Activated CD8-positive, alpha-beta T cell treated with anti-CD3 and anti-CD28 coated beads for 36 hours (primary cell): ENCODE measurements around the gene TEX101. TPM values are rescaled to one million over a fixed set of nuclear protein-coding genes. Genes with fewer than 3 reads are reported as not detected.

Source experiments
- ATAC-seq: fragments of 200-7000 bp; cut with Tn5 transposase; one replicate; pipeline ENCODE4 v1.10.0; 2021; ENCODE audit warnings: mild to moderate bottlenecking, moderate library complexity
- CTCF ChIA-PET: fragments of 350-600 bp; sonication (Branson Sonifier 250); formaldehyde crosslinking; loops from one replicate; lab custom pipeline; 2021; ENCODE audit warnings: antibody characterized with exemption; lab: Charles Lee
- POLR2A ChIA-PET: fragments of 350-600 bp; sonication (Branson Sonifier 250); formaldehyde crosslinking; loops from one replicate; lab custom pipeline; 2021; ENCODE audit warnings: antibody characterized with exemption; lab: Charles Lee
- DNase-seq: peaks from one replicate; pipeline ENCODE4 v3.0.0-alpha.2; 2020
- H3K27ac Mint-ChIP-seq: one replicate; pipeline ENCODE4 v1.8.0; 2021; ENCODE audit warnings: mild to moderate bottlenecking, mixed read lengths
- H3K27me3 Mint-ChIP-seq: one replicate; pipeline ENCODE4 v1.8.0; 2021; ENCODE audit warnings: mixed read lengths
- H3K36me3 Mint-ChIP-seq: one replicate; pipeline ENCODE4 v1.8.0; 2021; ENCODE audit warnings: low read depth, mixed read lengths
- H3K4me1 Mint-ChIP-seq: one replicate; pipeline ENCODE4 v1.8.0; 2021; ENCODE audit warnings: low read depth, mixed read lengths
- H3K4me3 Mint-ChIP-seq: one replicate; pipeline ENCODE4 v1.8.0; 2021; ENCODE audit warnings: mild to moderate bottlenecking, moderate library complexity, mixed read lengths
- H3K9me3 Mint-ChIP-seq: one replicate; pipeline ENCODE4 v1.8.0; 2021; ENCODE audit warnings: mixed read lengths
- CTCF ChIP-seq: fragments of 200-600 bp; IDR thresholded peaks from one replicate; pipeline ENCODE4 v1.8.0; 2022; ENCODE audit warnings: antibody characterized with exemption, mild to moderate bottlenecking
- intact Hi-C: fragments of 100-400 bp; cut with micrococcal nuclease; formaldehyde crosslinking; loops from one replicate; pipeline ENCODE4 v1.10.0; 2022
- total RNA-seq, 2 experiments: library from RNA; stranded (reverse); gene quantifications; one replicate each; pipeline ENCODE4 v1.2.3, GENCODE V29; 2021

The TEX101 gene
- total RNA-seq, 2 experiments from 2014 or later = not detected

- TF ChIP-seq CTCF = no peak
- CTCF ChIA-PET = interaction anchor here (0.9 to 5.0 kb wide), 11 partner anchors 9 to 92 kb away, joined by 3 to 31 read pairs (median 5); partner anchors contain the start of genes PHLDB3 and ZNF575
- ATAC-seq (peak; percentile 87), DNase-seq (peak; percentile 100)
- peaks cover 41% of the 10 kb centered on the region for H3K4me1 Mint-ChIP-seq
- POLR2A ChIA-PET = interaction anchor here (0.8 to 4.5 kb wide), 8 partner anchors 11 to 132 kb away, joined by 3 to 23 read pairs (median 4); partner anchors contain the start of genes IRGQ, PHLDB3, ZNF575 and ZNF576
- intact Hi-C loops = loop anchor here (5.0 kb wide), 1 partner anchor 39 kb away; the partner anchor contains the start of gene PHLDB3
- H3K4me3 Mint-ChIP-seq = peak overlapping the region; percentile 84
- peak overlapping the region; percentile 94 for H3K27ac Mint-ChIP-seq
- H3K36me3 Mint-ChIP-seq = peaks cover 5% of the 10 kb centered on the region
- no peaks in the 10 kb centered on the region for H3K27me3 Mint-ChIP-seq
- no peaks in the 10 kb centered on the region for H3K9me3 Mint-ChIP-seq
These were observed 48.9 kb downstream of the TEX101 start for GRCh38 chr19:43463381-43464133.

GRCh38 chr19:43464134-43464775 is 49.6 kb downstream of the TEX101 start:
- Mint-ChIP-seq H3K27ac (peak overlapping the region; percentile 94), H3K4me1 (peaks cover 48% of the 10 kb centered on the region), H3K27me3 (no peaks in the 10 kb centered on the region), H3K36me3 (peaks cover 5% of the 10 kb centered on the region), H3K4me3 (peak overlapping the region; percentile 84), H3K9me3 (no peaks in the 10 kb centered on the region)
- TF ChIP-seq CTCF = no peak
- POLR2A ChIA-PET = interaction anchor here (1.5 to 4.5 kb wide), 3 partner anchors 10 to 132 kb away, joined by 5 to 23 read pairs (median 8); partner anchors contain the start of genes IRGQ and ZNF576
- ATAC-seq (no peak), DNase-seq (no peak)
- CTCF ChIA-PET = interaction anchor here (0.9 to 5.0 kb wide), 8 partner anchors 17 to 91 kb away, joined by 3 to 31 read pairs (median 5); partner anchors contain the start of genes PHLDB3 and ZNF575
- intact Hi-C loops = loop anchor here (5.0 kb wide), 1 partner anchor 38 kb away; the partner anchor contains the start of gene PHLDB3

GRCh38 chr19:43465468-43466120 is 50.9 kb downstream of the TEX101 start, which contains the start of gene LYPD3:
LYPD3 (minus strand) TSS chr19:43465608; CDS start chr19:43465571, 37 bp downstream.
- POLR2A ChIA-PET = interaction anchor here (1.2 to 4.5 kb wide), 2 partner anchors 9 to 18 kb away, joined by 3 to 23 read pairs; no protein-coding TSS in a partner anchor
- H3K4me1 Mint-ChIP-seq = peaks cover 61% of the 10 kb centered on the region

GRCh38 chr19:43466793-43467192 is 52.1 kb downstream of the TEX101 start:
- ATAC-seq = no peak

More at GRCh38 chr19:43465468-43466120, 50.9 kb downstream of the TEX101 start, which contains the start of gene LYPD3:
- no peaks in the 10 kb centered on the region for H3K9me3 Mint-ChIP-seq
- H3K36me3 Mint-ChIP-seq = peaks cover 5% of the 10 kb centered on the region
- H3K27me3 Mint-ChIP-seq = no peaks in the 10 kb centered on the region
- DNase-seq = no peak
- peak within 1 kb of the TSS; percentile 84 for H3K4me3 Mint-ChIP-seq
- intact Hi-C loops = no loop called here
- CTCF ChIA-PET = interaction anchor here (1.0 to 5.0 kb wide), 4 partner anchors 15 to 89 kb away, joined by 3 to 31 read pairs (median 3); no protein-coding TSS in a partner anchor
- no peak for TF ChIP-seq CTCF
- peak within 1 kb of the TSS; percentile 94 for H3K27ac Mint-ChIP-seq
- ATAC-seq = no peak

More at GRCh38 chr19:43466793-43467192, 52.1 kb downstream of the TEX101 start:
- Mint-ChIP-seq H3K27me3 (no peaks in the 10 kb centered on the region), H3K4me1 (peaks cover 67% of the 10 kb centered on the region), H3K36me3 (peaks cover under 1% of the 10 kb centered on the region), H3K4me3 (no peak overlapping the region), H3K27ac (no peak overlapping the region), H3K9me3 (no peaks in the 10 kb centered on the region)
- TF ChIP-seq CTCF = no peak
- DNase-seq = no peak
- POLR2A ChIA-PET = no interaction called here
- CTCF ChIA-PET = interaction anchor here (1.1 to 5.0 kb wide), 3 partner anchors 19 to 88 kb away, joined by 3 to 31 read pairs (median 3); no protein-coding TSS in a partner anchor
- intact Hi-C loops = no loop called here
